RKO (cell line): ENCODE results near the gene PDLIM4.

ENCODE experiments used
- DNase-seq: peaks from one replicate; pipeline ENCODE4 v3.0.0-alpha.2; 2016; ENCODE audit warnings: low spot score

The PDLIM4 gene

DNA sequence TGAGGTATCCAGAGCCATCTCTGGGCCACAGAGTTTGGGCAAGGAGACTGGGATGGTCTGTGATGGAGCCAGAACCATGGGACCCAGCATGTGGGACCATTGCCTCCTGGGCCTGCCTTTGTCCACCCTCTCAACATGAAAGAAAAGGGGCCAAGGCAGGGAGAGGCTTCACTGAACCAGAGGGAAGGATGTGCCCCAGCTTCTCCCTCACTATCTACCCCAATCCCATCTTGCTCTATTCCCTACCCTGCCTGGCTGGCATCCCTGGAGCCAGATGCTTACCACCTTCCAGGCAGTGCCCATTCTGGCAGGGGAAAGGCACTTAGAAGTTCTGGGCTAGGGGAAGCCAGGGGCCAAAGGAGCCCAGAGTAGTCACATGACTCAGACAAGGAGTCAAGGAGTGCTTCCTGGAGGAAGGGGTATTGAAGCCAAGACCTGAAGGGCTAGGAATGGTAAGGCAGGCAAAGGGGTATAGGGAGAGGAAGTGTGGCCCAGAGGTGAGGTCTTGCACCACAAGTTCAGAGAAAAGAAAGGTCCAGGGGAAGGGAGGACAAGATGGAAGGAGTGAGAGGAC is 9.8 kb downstream of the PDLIM4 start:
- DNase-seq, result no peak

- no peak for DNase-seq
Measured at GRCh38 chr5:132267931-132268768, 10.7 kb downstream of the PDLIM4 start.

DNA sequence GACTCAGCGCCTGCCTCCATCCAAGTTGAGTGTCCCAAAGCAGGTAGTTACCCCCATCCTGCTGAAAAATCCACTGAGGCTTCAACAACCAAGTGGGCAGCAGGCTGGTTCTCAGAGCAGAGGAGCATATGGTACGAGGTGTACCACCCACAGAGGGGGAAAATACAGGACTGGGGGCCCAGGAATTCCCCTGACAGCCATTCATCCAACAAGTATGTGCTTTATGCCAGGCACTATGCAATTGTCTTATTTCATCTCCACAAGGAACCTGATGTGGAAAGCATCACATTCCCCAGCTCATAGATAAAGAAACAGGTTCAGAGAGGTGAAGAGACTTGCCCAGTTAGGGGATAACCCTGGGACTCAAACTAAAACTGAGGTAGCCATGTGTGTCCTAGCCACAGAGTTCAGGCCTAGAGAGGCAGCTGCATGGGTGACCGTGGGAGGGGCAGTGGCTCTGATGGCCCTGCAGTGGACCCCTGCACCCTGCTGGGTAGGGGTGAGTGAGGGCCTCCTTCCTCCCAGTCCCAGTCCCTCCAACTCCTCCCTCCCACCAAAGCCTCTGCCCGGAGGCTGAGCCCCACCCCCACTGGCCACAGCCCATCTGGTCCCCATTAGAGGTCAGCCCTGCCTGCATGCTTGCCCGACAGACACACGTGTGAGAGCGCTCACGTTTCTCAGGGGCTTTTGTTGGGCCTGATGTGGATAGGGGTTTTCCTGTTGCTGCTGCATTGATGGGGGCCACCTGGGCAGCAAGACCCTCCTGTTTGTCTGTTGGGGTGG is 11.5 kb downstream of the PDLIM4 start:
- DNase-seq, result no peak

DNA sequence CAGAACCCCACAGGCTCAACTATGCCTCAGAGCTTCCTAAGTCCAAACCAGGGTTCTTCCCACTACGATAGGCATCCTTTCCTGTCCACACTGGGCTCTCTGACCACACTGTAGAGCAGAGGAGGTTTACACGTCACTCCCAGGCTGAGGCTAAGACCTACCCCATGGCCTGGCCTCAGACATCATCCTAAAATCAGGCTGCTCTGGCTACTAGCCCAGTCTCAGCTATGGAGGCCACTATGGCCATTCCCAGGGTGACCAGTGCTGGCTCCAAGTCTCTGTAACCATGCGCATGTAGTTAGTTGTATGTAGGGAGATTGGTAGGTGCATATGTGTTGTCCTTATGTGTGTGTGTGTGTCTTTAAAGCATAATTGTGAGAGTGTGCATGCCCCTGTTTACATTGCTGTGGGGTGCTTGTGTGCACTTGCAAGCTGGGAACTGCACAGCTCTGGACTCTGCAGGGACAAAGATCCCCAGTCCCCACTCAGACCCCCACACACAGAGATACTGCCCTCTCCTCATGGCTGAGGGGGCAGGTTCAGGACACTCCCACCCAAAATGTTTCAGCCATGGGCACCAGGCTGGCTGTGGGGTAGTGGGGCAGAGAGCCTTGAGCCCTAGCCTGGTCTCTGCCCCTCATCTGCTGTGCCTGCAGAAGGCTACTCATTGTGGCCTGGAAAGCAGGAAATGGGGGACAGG is 12.3 kb downstream of the PDLIM4 start:
- no peak for DNase-seq

DNA sequence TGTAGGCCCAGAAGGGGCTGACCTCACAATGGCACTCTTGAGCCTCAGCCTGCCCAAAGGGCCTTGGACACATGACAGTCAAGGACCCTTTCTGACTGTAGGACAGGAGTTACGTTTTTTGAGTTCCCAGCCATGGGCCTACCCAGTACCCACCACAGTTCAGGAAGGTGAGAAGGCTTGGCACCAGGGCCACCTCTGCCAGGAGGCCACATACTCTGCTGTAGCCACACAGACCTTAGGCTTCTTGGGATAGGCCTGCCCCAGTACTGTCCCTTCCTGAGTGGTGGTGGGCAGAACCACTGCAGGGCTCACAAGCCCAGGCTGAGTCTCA is 12.8 kb downstream of the PDLIM4 start:
- no peak for DNase-seq

- no peak for DNase-seq
Measured at GRCh38 chr5:132270706-132271105, 13.2 kb downstream of the PDLIM4 start.

GRCh38 chr5:132271251-132272246 is 14.1 kb downstream of the PDLIM4 start:
- no peak for DNase-seq

DNA sequence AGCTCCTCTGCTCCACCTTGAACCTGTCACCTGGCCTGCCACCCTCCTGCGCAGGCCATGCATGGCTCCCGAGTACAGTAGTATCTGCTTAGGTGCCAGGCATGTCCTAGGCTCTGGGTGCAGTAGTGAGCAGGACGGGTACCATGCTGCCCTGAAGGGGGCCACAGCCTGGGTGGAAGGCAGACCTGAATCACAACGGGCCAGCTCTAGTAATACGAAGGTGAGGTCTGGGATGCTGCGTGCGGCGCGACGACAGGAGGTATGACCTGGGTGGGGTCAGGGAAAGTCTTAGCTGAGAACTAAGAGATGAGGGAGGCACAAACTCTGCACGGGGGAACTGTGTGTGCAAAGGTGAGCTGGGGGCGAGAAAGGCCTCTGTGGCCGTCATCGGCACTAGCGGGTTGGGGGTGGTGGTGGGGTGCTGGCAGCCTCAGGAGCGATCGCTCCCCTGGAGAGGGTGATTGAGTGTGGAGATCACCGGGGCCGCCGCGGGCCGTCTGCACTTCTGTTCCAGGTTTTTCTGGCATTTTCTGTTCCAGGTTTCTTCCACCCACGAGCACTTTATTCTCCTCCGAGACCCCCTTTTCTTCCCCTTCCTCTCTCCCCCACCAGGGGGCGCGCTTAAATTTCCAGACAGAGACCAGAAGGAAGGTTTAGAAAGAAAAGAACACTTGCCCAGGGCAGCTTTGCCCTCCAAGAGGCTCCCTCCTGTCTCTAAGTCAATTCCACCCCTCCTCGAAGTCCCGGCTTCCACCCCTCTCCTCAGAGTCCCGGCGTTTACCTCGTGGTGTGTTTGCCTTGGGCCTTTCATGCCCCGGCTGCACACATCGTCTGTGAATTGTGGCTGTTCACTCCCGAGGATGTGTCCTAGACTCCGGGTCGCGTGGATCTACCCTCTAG is 15.1 kb downstream of the PDLIM4 start:
- peak; percentile 56 for DNase-seq

DNA sequence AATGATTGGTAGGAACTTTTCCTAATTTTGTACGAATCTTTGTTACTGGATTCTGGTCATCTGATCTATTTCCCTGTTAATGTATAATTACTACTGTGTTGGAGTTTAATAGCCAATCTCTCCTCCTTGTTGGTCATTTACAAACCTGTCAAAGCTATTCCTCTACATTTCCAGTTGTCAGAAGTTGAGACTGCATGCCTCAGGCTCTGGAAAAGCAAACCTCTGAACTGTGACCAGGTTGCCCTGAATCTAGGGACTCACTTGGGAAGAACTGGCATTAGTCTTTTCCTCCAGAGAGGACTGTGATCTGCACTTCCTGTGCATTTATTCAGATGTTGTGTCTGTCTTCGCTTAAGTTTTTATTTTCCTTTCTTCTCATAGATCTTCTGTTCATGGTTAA is 16.1 kb downstream of the PDLIM4 start:
- no peak for DNase-seq

- no peak for DNase-seq
Measured at GRCh38 chr5:132274050-132274792, 16.7 kb downstream of the PDLIM4 start.

- no peak for DNase-seq
Measured at GRCh38 chr5:132275367-132276220, 18.1 kb downstream of the PDLIM4 start.

GRCh38 chr5:132277256-132277655 is 19.8 kb downstream of the PDLIM4 start:
- no peak for DNase-seq

DNA sequence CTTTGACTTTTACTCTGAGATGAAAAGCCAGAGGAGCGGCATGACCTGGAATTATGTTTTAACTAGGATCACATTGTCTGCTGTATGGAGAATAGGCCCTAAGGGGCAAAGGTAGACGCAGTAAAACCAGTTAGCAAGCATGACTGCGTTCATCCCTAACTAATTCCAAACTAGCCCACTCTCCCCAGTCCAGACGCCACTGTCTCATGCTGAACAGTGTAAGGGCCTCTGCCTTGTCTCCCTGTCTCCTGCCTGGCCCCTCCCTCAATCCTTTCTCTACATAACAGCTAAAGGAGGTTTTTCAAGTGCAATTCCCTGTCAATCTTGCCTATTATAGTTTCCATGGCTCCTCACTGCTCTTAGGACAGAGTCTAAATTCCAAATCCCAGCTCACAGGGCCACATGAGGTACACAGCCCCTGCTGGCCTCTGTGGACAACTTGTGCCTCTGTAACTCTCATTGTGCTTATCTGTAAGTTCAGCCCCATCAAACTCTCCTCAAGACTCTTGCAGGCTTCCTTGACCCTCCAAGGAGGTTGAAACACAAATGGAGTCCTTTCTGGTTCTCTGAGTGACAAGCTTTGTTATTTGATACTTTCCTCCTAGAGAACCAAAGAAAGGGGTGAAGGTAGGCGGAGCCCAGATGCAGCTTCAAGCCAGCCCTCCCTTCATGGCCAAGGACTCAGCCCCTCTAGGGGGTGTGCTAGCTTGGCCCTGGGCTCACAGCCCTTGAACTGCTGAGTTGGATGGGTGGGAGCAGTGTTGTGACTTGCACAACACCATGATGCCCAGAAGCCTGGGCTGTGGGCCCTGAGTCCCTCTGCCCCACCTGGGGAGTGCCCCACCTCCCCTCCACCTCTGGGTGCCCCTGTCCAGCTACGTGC is 20.7 kb downstream of the PDLIM4 start:
- no peak for DNase-seq

- DNase-seq, result no peak
Measured at GRCh38 chr5:132279801-132280200, 22.3 kb downstream of the PDLIM4 start.

DNA sequence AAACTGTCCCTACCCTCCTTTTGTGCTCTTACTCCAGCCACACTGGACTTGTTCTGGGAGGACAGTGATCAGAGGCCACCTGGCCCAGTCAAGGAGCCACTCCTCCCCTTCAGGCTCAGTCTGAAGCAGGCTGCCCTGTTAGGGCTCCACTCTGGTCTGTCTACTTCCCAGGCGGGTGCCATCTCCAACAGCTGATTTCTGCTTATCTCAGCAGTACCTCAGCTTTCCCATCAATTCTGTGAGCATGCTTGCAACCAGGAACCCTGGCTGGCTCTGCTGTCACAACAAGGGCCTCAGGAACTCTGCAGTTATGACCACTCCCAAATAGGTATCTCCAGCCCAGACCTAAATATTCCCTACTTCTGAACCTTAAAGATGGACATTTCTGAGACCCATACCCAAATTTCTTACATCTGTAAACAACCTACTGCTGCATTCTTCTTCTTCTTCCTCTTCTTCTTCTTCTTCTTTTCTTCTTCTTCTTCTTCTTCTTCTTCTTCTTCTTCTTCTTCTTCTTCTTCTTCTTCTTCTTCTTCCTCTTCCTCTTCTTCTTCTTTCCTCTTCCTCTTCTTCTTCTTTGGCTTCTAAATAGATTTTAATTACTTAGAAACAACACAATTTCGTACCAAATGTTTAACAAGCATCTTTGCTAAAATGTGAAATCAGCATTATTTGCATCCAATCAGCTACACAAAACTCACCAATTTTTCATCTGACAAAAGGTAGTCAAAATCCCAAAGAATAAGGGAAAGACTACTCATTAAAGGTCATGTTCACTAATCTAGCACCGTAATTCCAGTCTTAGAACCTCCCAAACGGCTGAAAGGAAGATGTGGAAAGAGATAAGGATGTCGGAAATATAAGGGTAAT is 23.1 kb downstream of the PDLIM4 start:
- no peak for DNase-seq

GRCh38 chr5:132281856-132282614 is 24.5 kb downstream of the PDLIM4 start:
- no peak for DNase-seq
